HG03175 (cell line): Measurements from ENCODE around the gene MINDY4.
"Not testable (repeated sequence)": the region's sequence is repeated elsewhere in the genome, so short reads cannot be mapped to it uniquely, and the experiment has no call there.

Experiments
- ATAC-seq: cut with Tn5 transposase; IDR thresholded peaks from one replicate; pipeline ENCODE4 v1.9.1; 2021; ENCODE audit warnings: mild to moderate bottlenecking, moderate library complexity; ENCODE audit not compliant: unreplicated experiment

MINDY4 gene

GRCh38 chr7:30799976-30800661 is 28.9 kb downstream of the MINDY4 start:
- peak; percentile 4 for ATAC-seq

GRCh38 chr7:30800785-30801252 is 29.6 kb downstream of the MINDY4 start:
- ATAC-seq: peak; percentile 35

GRCh38 chr7:30802812-30803211 is 31.6 kb downstream of the MINDY4 start:
- ATAC-seq: no peak

- no peak for ATAC-seq
These were observed 33.0 kb downstream of the MINDY4 start for GRCh38 chr7:30804078-30804661.

- ATAC-seq: no peak
These were observed 34.0 kb downstream of the MINDY4 start for GRCh38 chr7:30805081-30805691.

- ATAC-seq: no peak
These were observed 34.7 kb downstream of the MINDY4 start for GRCh38 chr7:30805931-30806330.

- not testable (repeated sequence) for ATAC-seq
These were observed 36.3 kb downstream of the MINDY4 start for GRCh38 chr7:30807477-30807876.

GRCh38 chr7:30807941-30808340 is 36.7 kb downstream of the MINDY4 start:
- ATAC-seq: not testable (repeated sequence)

- no peak for ATAC-seq
These were observed 39.8 kb downstream of the MINDY4 start for GRCh38 chr7:30810986-30811385.

- ATAC-seq: no peak
These were observed 41.5 kb downstream of the MINDY4 start for GRCh38 chr7:30812676-30813075.

- ATAC-seq: no peak
These were observed 42.2 kb downstream of the MINDY4 start for GRCh38 chr7:30813466-30813865.

- no peak for ATAC-seq
These were observed 43.6 kb downstream of the MINDY4 start for GRCh38 chr7:30814700-30815387.

GRCh38 chr7:30815388-30815854 is 44.2 kb downstream of the MINDY4 start:
- no peak for ATAC-seq

- no peak for ATAC-seq
These were observed 44.9 kb downstream of the MINDY4 start for GRCh38 chr7:30815951-30816644.

GRCh38 chr7:30816645-30817370 is 45.6 kb downstream of the MINDY4 start:
- ATAC-seq: no peak

- no peak for ATAC-seq
These were observed 46.2 kb downstream of the MINDY4 start for GRCh38 chr7:30817371-30817767.

GRCh38 chr7:30824821-30825720 is 53.9 kb downstream of the MINDY4 start:
- ATAC-seq: no peak

- ATAC-seq: no peak
These were observed 55.0 kb downstream of the MINDY4 start for GRCh38 chr7:30826181-30826580.

GRCh38 chr7:30828591-30828990 is 57.4 kb downstream of the MINDY4 start:
- ATAC-seq: no peak
